NCI-H146 treated with DMSO at 0.1 percent for 48 hours (cell line): ENCODE measurements around the gene GPT2.

ENCODE experiments used
- DNase-seq: peaks from one replicate; lab custom pipeline; 2025; ENCODE audit not compliant: unreplicated experiment; lab: John Stamatoyannopoulos, UW

Gene GPT2

DNA sequence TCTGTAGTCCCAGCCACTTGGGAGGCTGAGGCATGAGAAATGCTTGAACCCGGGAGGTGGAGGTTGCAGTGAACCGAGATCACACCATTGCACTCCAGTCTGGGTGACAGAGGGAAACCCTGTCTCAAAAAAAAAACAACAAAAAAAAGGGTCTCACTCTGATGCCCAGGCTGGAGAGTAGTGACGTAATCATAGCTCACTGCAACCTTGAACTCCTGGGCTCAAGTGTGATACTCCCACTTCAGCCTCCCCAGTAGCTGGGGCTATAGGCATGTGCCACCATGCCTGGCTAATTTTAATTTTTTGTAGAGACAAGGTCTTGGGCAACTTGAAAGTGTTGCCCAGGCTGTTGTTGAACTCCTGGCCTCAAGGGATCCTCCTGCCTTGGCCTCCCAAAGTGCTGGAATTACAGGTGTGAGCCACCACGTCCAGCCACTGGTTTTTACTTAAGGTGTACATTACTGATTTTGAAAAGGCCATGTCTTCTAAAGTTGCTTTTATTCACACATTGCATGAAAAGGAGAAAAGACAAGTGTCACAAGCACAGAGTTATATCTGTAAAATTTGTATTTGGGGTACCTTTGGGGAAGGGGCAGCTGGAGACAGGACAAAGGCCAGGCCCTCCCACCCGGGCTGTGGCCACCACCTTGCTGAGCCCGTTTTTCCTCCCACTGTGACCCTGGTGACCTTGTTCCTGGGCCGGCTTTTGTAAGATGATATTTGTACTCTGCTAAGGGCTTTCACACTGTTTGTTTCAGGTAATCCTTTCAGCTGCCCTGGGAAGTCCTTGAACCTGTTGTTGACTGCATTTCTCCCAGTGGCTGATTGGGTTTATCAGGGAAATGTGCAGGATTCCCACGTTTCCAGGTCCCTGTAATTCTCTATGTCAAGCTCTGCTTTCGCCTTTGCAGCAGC, 11.5 kb downstream of the GPT2 start:
- DNase-seq = no peak

DNA sequence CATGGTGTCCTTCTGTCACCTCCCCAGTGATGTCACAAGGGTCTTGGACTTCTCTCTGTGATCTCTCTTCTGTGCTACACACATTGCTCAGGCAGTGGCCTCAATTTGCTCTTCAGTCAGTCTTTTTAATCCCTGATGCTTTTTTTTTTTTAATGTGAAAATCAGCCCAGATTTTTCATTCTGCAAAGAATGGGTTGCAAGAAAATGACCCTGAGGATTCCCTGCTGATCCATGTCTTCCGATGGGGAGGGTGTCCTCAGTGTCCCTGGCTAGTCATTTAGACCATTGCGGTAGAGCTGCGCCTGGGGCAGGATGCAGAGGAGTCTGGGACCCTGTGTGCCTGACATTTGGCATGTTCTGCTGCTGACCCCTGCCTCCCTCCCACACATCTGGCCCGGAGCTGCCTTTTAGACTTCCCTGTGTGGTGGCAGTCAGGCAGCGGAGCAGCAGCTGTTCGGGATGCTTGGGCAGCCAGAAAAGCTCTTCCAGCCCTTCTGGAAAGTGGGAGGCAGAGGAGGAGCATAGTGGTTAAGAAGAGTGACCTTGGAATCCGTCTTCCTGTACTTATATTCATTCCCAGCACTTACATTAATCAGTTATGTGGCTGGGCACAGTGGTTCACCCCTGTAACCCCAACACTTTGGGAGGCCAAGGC, 12.3 kb downstream of the GPT2 start:
- no peak for DNase-seq

DNA sequence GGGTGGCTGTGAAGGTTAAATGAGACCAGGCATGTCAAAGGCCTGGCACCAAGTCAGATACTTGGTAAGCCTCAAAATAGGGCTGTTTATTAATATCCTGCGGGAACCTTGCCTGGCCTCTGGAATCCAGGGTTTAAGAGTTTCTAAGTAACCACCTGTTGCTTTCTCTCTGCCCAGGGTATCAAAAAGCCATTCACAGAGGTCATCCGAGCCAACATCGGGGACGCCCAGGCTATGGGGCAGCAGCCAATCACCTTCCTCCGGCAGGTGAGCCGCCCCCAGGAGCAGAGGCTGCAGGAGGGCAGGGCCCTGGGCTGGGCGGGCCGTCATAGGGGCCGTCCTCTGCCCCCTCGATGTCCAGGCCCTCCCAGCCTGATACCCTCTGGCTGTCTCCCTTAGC, 13.3 kb downstream of the GPT2 start:
- DNase-seq = no peak

DNA sequence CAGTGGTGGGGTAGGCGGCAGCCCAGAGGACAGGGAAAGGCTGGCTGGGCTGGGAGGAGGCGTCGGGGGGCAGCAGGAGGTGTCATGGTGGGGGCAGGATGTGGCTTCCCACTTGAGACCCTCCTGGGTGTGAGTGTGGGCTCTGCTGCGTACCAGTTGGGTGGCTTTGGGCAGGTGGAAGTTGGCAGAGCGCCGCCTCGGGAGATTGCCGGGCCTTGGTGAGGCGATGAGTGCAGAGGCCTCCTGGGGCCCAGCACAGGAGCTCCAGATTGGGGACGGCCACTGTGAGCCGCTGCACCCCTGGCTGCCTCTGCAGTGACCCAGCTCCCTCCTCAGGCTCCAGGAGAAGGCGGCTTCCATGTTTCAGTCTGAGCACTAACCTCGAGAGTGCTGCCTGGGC, 13.8 kb downstream of the GPT2 start:
- DNase-seq = no peak

DNA sequence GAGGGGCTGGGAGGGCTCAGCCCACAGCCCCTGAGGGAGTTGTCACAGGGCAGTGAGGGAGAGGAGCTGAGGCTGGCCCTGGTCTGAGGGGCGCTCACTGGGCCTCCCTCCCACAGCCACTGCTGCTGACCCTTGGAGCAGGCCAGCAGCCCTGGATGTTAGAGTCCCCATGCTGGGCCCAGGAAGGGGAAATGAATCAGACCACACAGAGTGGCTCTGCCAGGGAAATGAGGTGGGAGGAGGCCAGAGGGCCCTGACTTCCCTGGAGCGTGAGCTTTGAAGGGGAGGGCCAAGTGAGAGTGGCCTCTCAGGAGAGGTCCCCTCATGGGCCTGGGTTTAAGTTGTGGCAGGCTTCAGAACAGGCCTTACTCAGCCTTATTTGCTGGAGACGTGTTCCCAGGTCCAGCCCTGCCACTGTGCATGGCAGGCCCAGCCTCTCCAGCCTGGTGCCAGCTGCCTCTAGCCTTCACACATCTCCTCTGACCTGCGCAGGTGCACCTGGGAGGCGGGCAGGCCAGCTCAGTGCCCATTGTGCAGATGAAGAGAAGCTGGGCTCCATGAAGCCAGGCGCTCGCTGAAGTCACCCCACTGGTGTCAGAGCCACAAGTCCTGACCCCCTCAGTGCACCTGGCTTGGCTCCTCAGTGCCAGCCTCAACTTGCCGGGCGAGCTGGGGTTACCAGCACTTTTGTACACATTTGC, 15.4 kb downstream of the GPT2 start:
- no peak for DNase-seq

DNA sequence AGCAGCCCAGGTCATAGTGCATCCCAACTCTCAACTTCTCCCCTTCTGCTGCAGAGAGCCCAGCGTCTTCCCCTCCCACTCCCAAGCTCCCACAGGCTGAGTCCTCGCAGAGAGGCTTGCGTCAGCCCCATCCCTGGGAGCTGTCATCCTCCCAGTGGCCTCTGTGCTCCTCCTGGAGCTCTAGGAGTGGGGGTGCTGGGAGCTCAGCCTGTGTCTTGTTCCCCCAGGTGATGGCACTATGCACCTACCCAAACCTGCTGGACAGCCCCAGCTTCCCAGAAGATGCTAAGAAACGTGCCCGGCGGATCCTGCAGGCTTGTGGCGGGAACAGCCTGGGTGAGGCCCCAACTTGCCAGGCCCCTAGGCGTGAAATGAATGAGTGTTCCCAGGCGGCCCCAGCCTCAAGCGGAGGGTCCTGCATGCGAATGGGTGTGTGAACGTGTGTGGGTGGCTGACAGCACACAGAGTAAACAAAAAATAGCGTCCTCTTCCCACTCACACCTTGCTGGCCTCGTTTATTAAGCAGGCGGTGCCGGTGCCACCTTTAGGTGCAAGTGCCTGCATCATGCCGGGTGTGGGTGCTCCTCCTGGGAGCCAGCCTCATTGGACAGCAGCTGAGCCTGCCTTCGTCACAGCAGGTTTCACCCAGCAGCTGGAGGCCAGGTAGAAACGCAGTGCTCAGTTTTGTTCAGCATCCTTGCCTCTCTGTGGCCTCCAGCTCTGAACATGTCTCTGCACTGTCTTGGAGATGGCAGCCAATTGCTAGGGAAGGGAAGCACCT, 16.5 kb downstream of the GPT2 start:
- DNase-seq = no peak

DNA sequence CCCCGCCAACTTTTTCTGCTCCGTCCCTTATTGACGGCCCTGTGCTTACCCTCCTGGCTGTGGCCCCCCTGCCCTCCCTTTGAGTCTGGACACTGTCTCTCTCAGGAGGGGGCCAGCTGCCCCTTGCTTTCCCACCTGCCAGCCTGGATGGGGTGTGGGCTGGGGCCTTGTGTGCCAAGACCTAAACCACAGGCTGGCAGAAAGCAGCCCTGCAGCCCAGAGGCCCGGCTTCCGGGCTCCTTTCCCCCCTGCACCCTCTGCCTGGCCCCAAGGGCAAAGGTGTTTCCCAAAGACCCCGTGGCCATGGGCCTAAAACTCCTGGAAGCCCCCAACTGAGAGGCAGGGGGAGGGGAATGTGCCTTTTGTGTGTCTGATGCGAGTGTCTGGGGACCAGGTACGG, 17.5 kb downstream of the GPT2 start:
- DNase-seq = no peak

DNA sequence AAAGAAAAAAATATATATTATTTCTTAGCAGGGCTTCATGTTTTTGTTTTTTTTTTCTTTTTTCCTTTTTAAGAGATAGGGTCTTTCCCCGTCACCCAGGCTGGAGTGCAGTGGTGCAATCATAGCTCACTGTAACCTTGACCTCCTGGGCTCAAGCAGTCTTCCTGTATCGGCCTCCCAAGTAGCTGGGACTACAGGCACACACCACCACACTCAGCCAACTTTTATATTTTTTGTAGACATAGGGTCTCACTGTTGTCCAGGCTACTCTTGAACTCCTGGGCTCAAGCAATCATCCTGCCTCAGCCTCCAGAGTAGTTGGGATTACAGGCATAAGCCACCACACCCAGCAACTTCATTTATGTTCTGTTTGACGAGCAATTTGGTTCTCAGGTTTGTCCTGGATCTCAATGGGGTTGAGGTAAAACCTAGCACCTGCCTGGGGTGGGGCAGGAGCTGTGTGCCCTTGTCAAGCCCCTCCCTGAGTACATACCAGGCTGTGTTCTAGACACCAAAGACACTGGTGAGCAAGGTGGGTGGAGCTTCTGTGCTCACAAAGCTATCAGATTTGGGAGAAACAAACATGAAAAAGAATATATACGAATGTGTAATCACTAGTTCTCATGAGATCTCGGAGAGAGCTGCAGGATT, 19.2 kb downstream of the GPT2 start:
- DNase-seq = no peak

DNA sequence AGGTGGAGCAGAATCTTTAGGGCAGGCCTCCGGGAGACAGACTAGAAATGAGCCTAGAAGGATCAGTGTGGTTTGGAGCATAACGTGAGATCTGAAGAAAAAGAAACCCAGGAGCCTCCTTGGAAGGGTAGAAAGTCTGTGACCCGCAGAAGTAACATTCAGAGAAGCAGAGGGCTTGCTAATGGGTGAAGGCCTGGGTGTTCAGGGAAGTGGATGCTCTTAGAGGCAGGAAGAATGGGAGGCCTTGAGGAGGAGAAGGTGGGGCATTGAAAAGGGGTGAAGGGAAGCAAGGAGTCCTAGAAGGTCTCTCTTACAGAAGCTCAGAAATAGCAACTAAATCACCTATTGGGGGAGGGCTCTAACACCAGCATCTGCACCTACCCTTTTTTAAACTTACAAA, 20.3 kb downstream of the GPT2 start:
- no peak for DNase-seq

DNA sequence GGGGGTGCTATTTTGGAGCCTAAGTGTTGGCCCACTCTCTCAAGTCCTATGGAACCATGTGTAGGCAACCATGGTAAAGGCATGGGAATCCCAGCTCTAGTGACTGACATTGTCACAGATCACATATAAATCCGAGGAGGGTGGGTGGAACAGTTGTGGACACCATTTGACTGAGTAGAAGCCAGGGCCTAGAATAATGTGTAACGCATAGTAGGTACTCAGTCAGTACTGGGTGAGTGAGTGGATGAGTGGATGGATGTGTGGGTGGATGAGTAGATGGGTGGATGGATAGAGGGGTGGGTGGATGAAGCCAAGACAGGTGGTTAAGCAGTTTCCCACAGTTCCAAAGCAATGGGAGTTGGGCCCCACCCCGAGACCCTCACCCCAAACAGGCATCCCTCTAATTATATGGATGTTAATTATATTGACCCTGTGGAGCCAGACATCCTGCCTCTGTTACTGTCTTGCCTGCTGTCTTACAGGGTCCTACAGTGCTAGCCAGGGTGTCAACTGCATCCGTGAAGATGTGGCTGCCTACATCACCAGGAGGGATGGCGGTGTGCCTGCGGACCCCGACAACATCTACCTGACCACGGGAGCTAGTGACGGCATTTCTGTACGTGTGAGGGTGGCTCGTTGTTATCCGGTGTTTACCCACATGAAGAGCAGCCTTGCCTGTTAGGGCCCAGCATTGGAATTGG, 22.3 kb downstream of the GPT2 start:
- DNase-seq = no peak

DNA sequence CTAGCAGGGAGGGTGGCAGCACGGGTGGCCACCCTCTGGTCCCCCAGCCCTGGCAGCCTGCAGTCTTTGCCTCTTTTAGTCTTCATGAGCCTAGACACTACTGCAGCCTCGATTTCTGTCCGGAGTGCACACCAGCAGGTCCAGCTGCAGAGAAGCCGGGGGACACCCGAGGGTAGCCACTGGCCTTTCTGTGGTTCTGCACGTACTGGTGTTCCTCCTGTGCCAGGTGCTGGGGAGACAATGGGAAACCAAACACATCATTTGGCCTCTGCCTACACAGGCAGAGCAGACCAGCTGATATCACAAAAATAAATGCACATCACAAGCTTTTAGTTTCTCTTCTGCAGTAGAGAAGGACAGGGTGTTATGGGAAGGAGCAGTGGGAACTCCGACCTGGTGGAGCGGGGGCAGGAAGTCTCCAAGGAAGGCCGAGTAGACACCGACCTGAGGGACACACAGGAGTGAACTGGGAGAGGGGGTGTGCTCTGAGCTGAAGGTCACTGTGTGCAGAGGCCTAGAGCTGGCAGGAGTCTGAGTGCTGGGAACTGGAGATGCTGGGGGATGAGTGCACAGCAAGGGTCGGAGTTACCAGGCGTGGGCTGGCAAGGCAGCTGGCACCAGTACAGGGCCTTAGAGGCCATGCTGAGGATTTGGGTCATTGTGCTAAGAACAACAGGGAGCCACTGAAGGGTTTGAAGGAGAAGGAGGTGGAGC, 23.1 kb downstream of the GPT2 start:
- no peak for DNase-seq

DNA sequence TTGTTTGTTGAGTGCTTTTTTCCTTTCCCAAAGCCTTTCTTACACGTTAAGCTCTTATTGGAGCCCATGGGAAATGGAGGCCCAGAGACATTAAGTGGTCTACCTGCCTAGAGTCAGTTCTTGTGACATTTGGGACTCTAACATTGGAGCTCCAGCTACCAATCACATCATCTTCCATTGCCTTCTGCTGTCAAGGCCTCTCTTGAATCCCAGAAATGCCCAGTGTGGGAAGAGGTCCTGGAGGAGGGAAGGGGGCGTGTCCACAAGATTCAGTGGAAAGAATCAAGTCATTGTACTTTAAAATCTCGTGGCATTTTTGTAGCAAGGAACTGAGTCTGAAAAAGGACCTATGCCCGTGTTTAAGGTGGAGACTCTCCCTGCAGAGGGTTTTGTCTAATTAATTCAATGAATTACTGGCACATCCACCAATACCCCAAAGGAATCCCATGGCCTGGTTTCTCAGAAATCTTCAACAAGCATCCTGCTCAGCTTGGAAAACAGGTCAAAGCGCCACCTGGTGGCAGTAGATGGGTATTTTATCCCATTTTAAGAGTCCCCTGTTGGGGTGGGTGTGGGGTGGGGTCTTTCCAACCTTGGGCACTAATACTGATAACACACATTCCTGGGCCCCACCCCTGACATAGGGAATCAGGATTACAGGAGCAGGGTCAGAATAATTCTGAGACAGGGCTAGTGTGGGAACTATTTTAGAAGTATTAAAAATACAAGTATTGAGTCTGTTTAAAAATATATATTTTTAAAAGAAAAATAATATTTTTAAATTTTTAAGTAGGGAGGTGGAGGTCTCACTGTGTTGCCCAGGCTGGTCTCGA, 24.6 kb downstream of the GPT2 start:
- peak; percentile 25 for DNase-seq

DNA sequence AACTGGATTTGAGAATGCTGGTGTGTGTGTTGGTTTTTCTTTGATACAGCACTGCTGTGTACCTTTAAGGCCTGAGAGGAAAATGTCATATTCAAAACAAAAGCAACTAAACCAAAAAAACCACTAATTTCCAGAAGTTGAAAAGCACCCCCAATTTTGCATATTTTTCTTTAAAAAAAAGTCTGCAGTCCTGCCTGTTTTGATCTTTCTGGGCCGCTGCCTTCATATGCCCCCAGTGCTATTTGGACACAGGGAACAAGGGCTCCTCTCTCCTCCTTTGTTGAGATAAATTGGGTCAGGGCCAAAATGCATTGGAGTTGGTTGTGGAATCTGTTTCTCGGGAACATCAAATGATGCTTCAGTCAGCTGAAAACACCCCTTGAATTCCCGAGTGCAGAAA, 26.9 kb downstream of the GPT2 start:
- DNase-seq = no peak

DNA sequence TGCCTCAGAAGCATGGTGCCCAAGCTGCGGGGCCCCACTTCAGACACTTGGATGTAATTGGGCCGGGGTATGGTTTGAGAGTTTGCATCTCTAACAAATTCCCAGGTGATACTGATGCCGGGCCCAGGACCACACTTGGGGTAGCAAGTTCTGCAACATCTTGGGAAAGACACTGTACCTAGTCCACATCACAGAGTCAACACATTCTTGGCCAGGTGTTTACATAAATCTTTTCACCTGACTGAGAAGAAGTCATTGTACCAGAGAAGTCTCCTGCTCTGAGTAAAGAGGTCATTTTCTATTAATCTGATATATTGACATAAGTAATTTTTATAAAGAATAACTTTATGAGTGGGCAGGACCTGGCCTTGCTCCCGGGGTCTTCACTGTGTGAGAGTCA, 27.5 kb downstream of the GPT2 start:
- DNase-seq = no peak

DNA sequence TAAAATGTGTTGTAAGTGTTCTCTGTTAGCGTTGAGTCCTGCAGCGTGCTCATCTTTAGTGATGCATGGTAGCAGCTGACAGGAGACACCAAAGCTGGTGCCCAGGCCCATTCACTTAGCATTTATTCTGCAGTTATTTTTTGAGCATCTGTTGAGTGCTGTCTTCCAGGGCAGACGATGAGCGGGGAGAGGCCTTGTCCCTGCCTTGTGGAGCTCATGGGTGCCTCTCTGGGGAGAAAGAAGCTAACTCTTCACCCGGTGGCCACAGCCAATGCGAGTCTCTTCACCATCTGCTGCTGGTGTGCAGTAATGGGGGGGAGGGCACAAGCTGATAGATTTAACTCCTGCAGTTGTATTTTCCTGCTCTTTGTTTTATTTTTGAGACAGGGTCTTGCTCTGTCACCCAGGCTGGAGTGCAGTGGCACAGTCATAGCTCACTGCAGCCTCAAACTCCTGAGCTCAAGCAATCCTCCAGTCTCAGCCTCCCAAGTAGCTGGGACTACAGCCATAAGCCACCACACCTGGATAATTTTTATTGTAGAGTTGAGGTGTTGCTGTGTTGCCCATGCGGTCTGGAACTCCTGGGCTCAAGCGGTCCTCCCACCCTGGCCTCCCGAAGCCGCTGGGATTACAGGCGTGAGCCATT, 30.5 kb downstream of the GPT2 start:
- no peak for DNase-seq

DNA sequence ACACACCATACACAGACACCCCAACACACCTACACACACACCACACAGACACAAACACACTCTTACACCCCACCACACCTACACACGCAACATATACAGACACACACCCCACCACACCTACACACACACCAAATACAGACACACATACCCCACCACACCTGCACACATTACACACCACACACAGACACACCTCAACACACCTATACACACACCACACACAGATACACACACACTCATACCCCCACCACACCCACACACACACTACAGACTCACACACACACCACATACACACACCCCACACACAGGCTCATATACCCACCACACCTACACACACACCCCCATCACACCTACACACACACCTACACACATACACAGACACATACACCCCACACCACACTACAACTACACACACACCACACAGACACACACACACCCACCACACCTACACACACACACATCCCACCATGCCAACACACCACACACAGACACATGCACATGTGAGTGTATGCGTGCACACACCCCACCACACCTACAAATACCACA, 31.4 kb downstream of the GPT2 start:
- no peak for DNase-seq

DNA sequence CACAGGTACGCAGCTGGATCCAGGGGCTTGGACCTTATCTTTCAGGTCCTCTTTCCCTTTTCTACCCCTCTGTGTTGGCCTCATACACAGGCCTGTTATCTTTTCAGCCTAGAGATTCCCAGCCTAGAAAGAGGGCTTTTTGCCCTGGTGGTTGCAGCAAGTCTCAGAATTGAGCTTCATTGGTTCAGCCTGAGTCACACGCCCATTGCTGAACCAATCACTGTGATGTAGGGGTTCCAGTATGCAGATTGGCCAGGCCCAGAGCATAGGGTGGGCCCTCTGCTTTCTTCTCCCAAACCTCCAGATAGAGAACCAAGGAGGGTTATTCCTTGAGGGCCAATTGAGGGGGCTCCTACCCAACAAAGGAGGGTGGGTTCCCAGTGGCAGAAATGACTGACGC, 32.8 kb downstream of the GPT2 start:
- no peak for DNase-seq

DNA sequence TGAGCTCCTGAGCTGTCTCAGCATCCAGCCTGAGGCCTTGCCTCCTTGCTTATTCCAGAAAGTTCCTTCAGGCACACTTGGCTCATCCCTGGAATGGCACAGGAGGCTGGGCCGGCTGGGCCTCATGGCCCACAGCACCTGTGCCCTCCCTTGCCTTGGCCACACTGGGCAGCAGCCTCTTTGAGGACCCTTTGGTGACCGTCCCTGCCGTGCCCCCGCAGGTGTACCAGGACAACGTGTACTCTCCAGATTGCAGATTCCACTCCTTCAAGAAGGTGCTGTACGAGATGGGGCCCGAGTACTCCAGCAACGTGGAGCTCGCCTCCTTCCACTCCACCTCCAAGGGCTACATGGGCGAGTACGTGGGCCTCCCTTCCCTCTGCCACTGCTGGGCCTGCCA, 34.2 kb downstream of the GPT2 start:
- no peak for DNase-seq
